Neutrophil (primary cell): Measurements from ENCODE around the gene PRKCH.

Experiments
- H3K27ac ChIP-seq: fragments of 200-600 bp; sonication (generic); 2 replicates; pipeline ENCODE4 v1.5.1; 2016; ENCODE audit warnings: mild to moderate bottlenecking, moderate library complexity
- H3K27me3 ChIP-seq: fragments of 200-600 bp; sonication (generic); 2 replicates; pipeline ENCODE4 v1.6.0; 2016; ENCODE audit warnings: mild to moderate bottlenecking
- H3K36me3 ChIP-seq: fragments of 200-600 bp; sonication (generic); 2 replicates; pipeline ENCODE4 v1.5.1; 2017
- H3K4me1 ChIP-seq, 2 experiments: fragments of 200-600 bp in 1 of 2; sonication (generic) in 1 of 2; 1 replicate in 1 of 2; 2 replicates in 1 of 2; pipeline versions ENCODE4 v1.5.1 to v1.6.1; 2013 to 2016; ENCODE audit warnings: low read depth in 1 of 2, low read length in 1 of 2, mild to moderate bottlenecking in 1 of 2, moderate library complexity in 1 of 2; ENCODE audit not compliant: control insufficient read depth in 1 of 2, insufficient read depth in 1 of 2
- H3K4me3 ChIP-seq, 2 experiments: fragments of 200-600 bp in 1 of 2; sonication (generic) in 1 of 2; 1 replicate in 1 of 2; 2 replicates in 1 of 2; pipeline ENCODE4 v1.5.1; 2013 to 2016; ENCODE audit warnings: low read depth in 1 of 2, low read length in 1 of 2, mild to moderate bottlenecking in 1 of 2, moderate library complexity in 1 of 2
- H3K9me3 ChIP-seq: fragments of 200-600 bp; sonication (generic); 2 replicates; pipeline ENCODE4 v1.5.1; 2016
- CTCF ChIP-seq: fragments of 200-600 bp; sonication (generic); IDR thresholded peaks from 2 replicates; pipeline ENCODE4 v1.5.1; 2016; ENCODE audit warnings: antibody characterized with exemption

The PRKCH gene

GRCh38 chr14:61285364-61285763 is 36.0 kb upstream of the PRKCH start:
- Histone ChIP-seq H3K4me3 (no peak overlapping the region), H3K4me1 (peaks cover 0 to 9% of the 10 kb centered on the region in 2 experiments), H3K9me3 (no peaks in the 10 kb centered on the region), H3K36me3 (no peaks in the 10 kb centered on the region), H3K27me3 (peaks cover 68% of the 10 kb centered on the region), H3K27ac (no peak overlapping the region)
- TF ChIP-seq CTCF = no peak

- no peak overlapping the region for H3K4me3 ChIP-seq
- H3K36me3 ChIP-seq = no peaks in the 10 kb centered on the region
- no peaks in the 10 kb centered on the region for H3K4me1 ChIP-seq
- H3K27ac ChIP-seq = no peak overlapping the region
- peaks cover 50% of the 10 kb centered on the region for H3K27me3 ChIP-seq
- no peaks in the 10 kb centered on the region for H3K9me3 ChIP-seq
- TF ChIP-seq CTCF = no peak
These were observed 34.2 kb upstream of the PRKCH start for GRCh38 chr14:61287196-61287595.

GRCh38 chr14:61288228-61288627 is 33.2 kb upstream of the PRKCH start:
- Histone ChIP-seq H3K27me3 (peaks cover 39% of the 10 kb centered on the region), H3K36me3 (no peaks in the 10 kb centered on the region), H3K4me3 (no peak overlapping the region), H3K27ac (no peak overlapping the region), H3K4me1 (no peaks in the 10 kb centered on the region), H3K9me3 (no peaks in the 10 kb centered on the region)
- TF ChIP-seq CTCF = no peak

- TF ChIP-seq CTCF = no peak
- Histone ChIP-seq H3K4me3 (no peak overlapping the region), H3K27ac (no peak overlapping the region), H3K9me3 (no peaks in the 10 kb centered on the region), H3K36me3 (no peaks in the 10 kb centered on the region), H3K27me3 (peaks cover 34% of the 10 kb centered on the region), H3K4me1 (no peaks in the 10 kb centered on the region)
These were observed 32.7 kb upstream of the PRKCH start for GRCh38 chr14:61288720-61289119.

GRCh38 chr14:61290701-61291100 is 30.7 kb upstream of the PRKCH start:
- no peaks in the 10 kb centered on the region for H3K36me3 ChIP-seq
- H3K4me3 ChIP-seq = no peak overlapping the region
- H3K4me1 ChIP-seq = no peaks in the 10 kb centered on the region
- peaks cover 15% of the 10 kb centered on the region for H3K27me3 ChIP-seq
- no peaks in the 10 kb centered on the region for H3K9me3 ChIP-seq
- no peak overlapping the region for H3K27ac ChIP-seq
- no peak for TF ChIP-seq CTCF

- no peaks in the 10 kb centered on the region for H3K4me1 ChIP-seq
- no peak overlapping the region for H3K27ac ChIP-seq
- H3K4me3 ChIP-seq = no peak overlapping the region
- H3K36me3 ChIP-seq = no peaks in the 10 kb centered on the region
- H3K9me3 ChIP-seq = no peaks in the 10 kb centered on the region
- H3K27me3 ChIP-seq = no peaks in the 10 kb centered on the region
- no peak for TF ChIP-seq CTCF
These were observed 25.2 kb upstream of the PRKCH start for GRCh38 chr14:61296151-61296550.
